K562 (cell line): Measurements from ENCODE around the gene ALAS2. TPM values are rescaled to one million over a fixed set of nuclear protein-coding genes. Genes with fewer than 3 reads are reported as not detected.
"Not testable (repeated sequence)": the region's sequence is repeated elsewhere in the genome, so short reads cannot be mapped to it uniquely, and the experiment has no call there.

ENCODE experiments used
- ATAC-seq: fragments of 200-7000 bp; cut with Tn5 transposase; 3 replicates; pipeline ENCODE4 v1.9.1; 2020; ENCODE audit warnings: moderate library complexity
- BruUV-seq: library from RNA; stranded (reverse); fragments of 400-500 nt; replicated peaks from 2 replicates; lab custom pipeline; 2021; lab: Mats Ljungman, UMichigan
- CTCF ChIA-PET: fragments of 300-600 bp; formaldehyde crosslinking; extraction: SDS; loops from one replicate; lab custom pipeline; 2021; ENCODE audit warnings: low intra/inter-chr PET ratio; lab: Yijun Ruan, JAX
- POLR2A ChIA-PET: fragments of 300-600, 350-650 bp; sonication (Branson Sonifier 250); formaldehyde crosslinking; extraction: SDS; loops from one replicate; lab custom pipeline; 2021; ENCODE audit warnings: antibody characterized with exemption, inconsistent platforms; lab: Yijun Ruan, JAX
- DNase-seq, 4 experiments: peaks; one replicate each; pipeline versions ENCODE4 v3.0.0 to v3.0.0-alpha.2; 2011 to 2018; ENCODE audit warnings: low spot score in 3 of 4, mixed read lengths in 3 of 4; ENCODE audit errors: extremely low read depth in 1 of 4
- FAIRE-seq: peaks from 2 replicates; lab custom pipeline; 2011; peaks lifted over from hg19 to GRCh38; lab: Jason Lieb, UNC
- H2AFZ ChIP-seq: 2 replicates; pipeline ENCODE4 v1.6.0; 2011; ENCODE audit warnings: low read depth, low read length, control low read depth, inconsistent platforms
- H3K27ac ChIP-seq: fragments of 200-600 bp; 3 replicates; pipeline ENCODE4 v1.8.0; 2011; ENCODE audit warnings: low read depth, mild to moderate bottlenecking, control low read depth, inconsistent platforms, low read length, moderate library complexity, mixed read lengths; ENCODE audit errors: extremely low read depth
- H3K27me3 ChIP-seq, 2 experiments: fragments of 300-600 bp in 1 of 2; 2 replicates in 1 of 2; 3 replicates in 1 of 2; pipeline versions ENCODE4 v1.6.0 to v1.8.0; 2011; ENCODE audit warnings: inconsistent platforms in 2 of 2, low read length in 2 of 2, mild to moderate bottlenecking in 1 of 2, mixed read lengths in 1 of 2, moderate library complexity in 1 of 2; ENCODE audit not compliant: control insufficient read depth in 2 of 2, insufficient read depth in 2 of 2
- H3K36me3 ChIP-seq: fragments of 300-600 bp; 3 replicates; pipeline ENCODE4 v1.8.0; 2011; ENCODE audit warnings: mild to moderate bottlenecking, low read length, inconsistent platforms; ENCODE audit not compliant: control insufficient read depth, insufficient read depth
- H3K4me1 ChIP-seq, 2 experiments: fragments of 200-600 bp in 1 of 2; replicated peaks in 1 of 2; 2 replicates in 1 of 2; 3 replicates in 1 of 2; pipeline versions ENCODE4 v1.5.1 to v1.8.0; 2011; ENCODE audit warnings: inconsistent platforms in 2 of 2, low read length in 2 of 2, mild to moderate bottlenecking in 1 of 2, mixed read lengths in 1 of 2, moderate library complexity in 1 of 2; ENCODE audit not compliant: control insufficient read depth in 2 of 2, insufficient read depth in 2 of 2
- H3K4me2 ChIP-seq: 2 replicates; pipeline ENCODE4 v1.6.1; 2011; ENCODE audit warnings: low read length, control low read depth, inconsistent platforms, mixed read lengths; ENCODE audit not compliant: insufficient read depth
- H3K4me3 ChIP-seq: fragments of 200-600 bp; sonication (generic), shearing (Covaris generic); 2 replicates; pipeline ENCODE4 v1.5.1; 2016; ENCODE audit warnings: control low read depth, inconsistent platforms
- H3K79me2 ChIP-seq: fragments of 200-600 bp; 3 replicates; pipeline ENCODE4 v1.8.0; 2011; ENCODE audit warnings: low read length, inconsistent platforms; ENCODE audit not compliant: control insufficient read depth, insufficient read depth
- H3K9ac ChIP-seq, 2 experiments: 2 replicates each; pipeline versions ENCODE4 v1.6.0 to v1.6.1; 2011; ENCODE audit warnings: low read depth in 2 of 2, low read length in 2 of 2, control low read depth in 1 of 2, inconsistent platforms in 1 of 2, mild to moderate bottlenecking in 1 of 2, mixed read lengths in 1 of 2; ENCODE audit not compliant: insufficient read depth in 1 of 2
- H3K9me1 ChIP-seq: one replicate; pipeline ENCODE4 v1.6.0; 2011; ENCODE audit warnings: inconsistent platforms, mild to moderate bottlenecking, low read length, moderate library complexity; ENCODE audit not compliant: control insufficient read depth, insufficient read depth
- H3K9me3 ChIP-seq: replicated peaks from 2 replicates; pipeline ENCODE4 v1.5.1; 2011; ENCODE audit warnings: low read depth, low read length, inconsistent platforms; ENCODE audit not compliant: control insufficient read depth, insufficient read depth
- H4K20me1 ChIP-seq: replicated peaks from 2 replicates; pipeline ENCODE4 v1.6.1; 2011; ENCODE audit warnings: low read length, inconsistent platforms, mixed read lengths; ENCODE audit not compliant: control insufficient read depth, insufficient read depth
- ATF3 ChIP-seq, 2 experiments: fragments of 450-650 bp in 1 of 2; sonication (generic) in 1 of 2; formaldehyde crosslinking in 1 of 2; IDR thresholded peaks in 1 of 2; conservative IDR thresholded peaks in 1 of 2; 2 replicates each; pipeline versions ENCODE4 v1.6.1 to v1.8.1; 2016 to 2023; ENCODE audit warnings: mild to moderate bottlenecking in 2 of 2, moderate library complexity in 2 of 2, inconsistent platforms in 1 of 2, missing genetic modification reagents in 1 of 2
- ATF7 ChIP-seq: fragments of 450-650 bp; IDR thresholded peaks from 2 replicates; pipeline ENCODE4 v1.7.1; 2014; ENCODE audit warnings: mild to moderate bottlenecking, moderate library complexity
- CEBPG ChIP-seq, 3 experiments: fragments of 200-800 bp in 1 of 3; sonication (Bioruptor generic) in 1 of 3; sonication (generic) in 1 of 3; formaldehyde crosslinking in 1 of 3; IDR thresholded peaks in 2 of 3; conservative IDR thresholded peaks in 1 of 3; 2 replicates each; pipeline versions ENCODE4 v1.6.1 to v1.8.0; 2016 to 2022; ENCODE audit warnings: missing compliant biosample characterization in 2 of 3, missing genetic modification characterization in 2 of 3, mild to moderate bottlenecking in 1 of 3, missing genetic modification reagents in 1 of 3
- KDM2B ChIP-seq: fragments of 250-450 bp; sonication (Bioruptor Pico); IDR thresholded peaks from 2 replicates; pipeline ENCODE4 v1.8.0; 2021; ENCODE audit warnings: mild to moderate bottlenecking, moderate library complexity
- ZNF146 ChIP-seq: IDR thresholded peaks from one replicate; pipeline ENCODE4 v1.6.1; 2018; ENCODE audit warnings: missing compliant biosample characterization; ENCODE audit not compliant: unreplicated experiment
- ZNF695 ChIP-seq: fragments of 450-650 bp; formaldehyde crosslinking; IDR thresholded peaks from 2 replicates; pipeline ENCODE4 v1.4.0; 2020; ENCODE audit warnings: mild to moderate bottlenecking, moderate library complexity
- WGBS: fragments of 100-300 bp; shearing (Covaris generic); methylation state at CpG from one replicate; pipeline ENCODE4 v1.1.6; 2016; ENCODE audit warnings: low coverage, mixed read lengths; ENCODE audit not compliant: insufficient coverage; ENCODE audit errors: missing lambda C conversion rate; 5-methylcytosine and 5-hydroxymethylcytosine counted together
- in situ Hi-C: fragments of 300-500 bp; cut with MboI; formaldehyde crosslinking; loops from 4 replicates; pipeline ENCODE4 v1.15.0; 2018; ENCODE audit warnings: inconsistent platforms, mixed read lengths
- intact Hi-C: fragments of 100-400 bp; cut with micrococcal nuclease; formaldehyde crosslinking; loops from 2 replicates; pipeline ENCODE4 v1.14.2; 2022
- polyA plus RNA-seq, 8 experiments: library from polyadenylated mRNA; depleted of rRNA in 4 of 8; stranded (reverse) in 5 of 8; unstranded in 3 of 8; fragments of >200 nt; fragmentation: Nextera tagmentation in 2 of 8; fragmentation: Illumina TruSeq in 1 of 8; extraction: Ambion mirVana in 2 of 8; extraction: Trizol in 1 of 8; gene quantifications; 2 replicates each; pipeline versions ENCODE4 v1.2.1 to v1.2.3, GENCODE V29; 2011 to 2014; ENCODE audit warnings: inconsistent platforms in 1 of 8, missing spikeins in 1 of 8
- total RNA-seq, 7 experiments: library from RNA; depleted of rRNA in 6 of 7; stranded (reverse); fragments of >200 nt in 6 of 7; fragmentation: Illumina TruSeq in 2 of 7; extraction: Trizol in 2 of 7; gene quantifications; 2 replicates each; pipeline versions ENCODE4 v1.2.1 to v1.2.3, GENCODE V29; 2011 to 2021; ENCODE audit warnings: low replicate concordance in 1 of 7

ALAS2 gene
- total and polyA plus RNA-seq, 9 of the 15 experiments (the other 6 are each of a cell fraction or from before 2014, with no cell fraction given): 14.6 to 101 (median 33.4) TPM

GRCh38 chrX:54991706-54992105, 39.1 kb downstream of the ALAS2 start (continued):
- no peak for TF ChIP-seq ZNF695 (CRISPR knock-in tag)

- H3K27ac ChIP-seq, H4K20me1 ChIP-seq, in situ Hi-C loops, H3K9ac ChIP-seq, ATAC-seq, H3K9me1 ChIP-seq, FAIRE-seq, H3K79me2 ChIP-seq, H3K9me3 ChIP-seq, H3K4me2 ChIP-seq, H2AFZ ChIP-seq, H3K27me3 ChIP-seq, DNase-seq, POLR2A ChIA-PET, H3K4me3 ChIP-seq, intact Hi-C loops, BruUV-seq, H3K36me3 ChIP-seq, H3K4me1 ChIP-seq, CTCF ChIA-PET: not testable (repeated sequence)
- TF ChIP-seq ZNF146 (CRISPR knock-in tag): peak; percentile 86
- 20% methylated on average over 2 of the region's 2 CpGs for WGBS
These were observed 47.5 kb downstream of the ALAS2 start for GRCh38 chrX:54983306-54983705.

DNA sequence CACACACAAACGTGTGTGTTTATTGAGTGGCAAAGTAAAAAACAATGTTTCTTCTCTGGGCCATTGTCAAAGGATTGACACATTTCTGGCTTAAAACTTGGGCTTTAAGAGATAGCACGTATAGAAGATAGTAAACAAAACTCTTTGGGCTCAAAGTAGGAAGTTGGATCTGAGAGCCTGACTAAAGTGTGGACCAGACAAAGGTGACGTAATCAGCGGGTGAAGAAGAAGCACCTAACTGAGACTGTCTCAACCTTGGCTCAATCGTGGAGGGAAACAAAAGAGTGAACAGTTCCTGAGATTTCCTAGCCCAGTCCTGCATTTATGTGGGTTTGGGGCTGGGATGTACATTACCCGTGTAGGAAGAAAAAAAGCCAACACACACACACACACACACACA, 50.4 kb downstream of the ALAS2 start:
- Histone ChIP-seq H3K9me1 (no peaks in the 10 kb centered on the region), H3K9me3 (no peaks in the 10 kb centered on the region), H3K27ac (no peak overlapping the region), H3K27me3 (no peaks in the 10 kb centered on the region), H3K36me3 (no peaks in the 10 kb centered on the region), H3K79me2 (no peaks in the 10 kb centered on the region), H3K4me2 (no peak overlapping the region), H3K4me3 (no peak overlapping the region), H3K9ac (no peak overlapping the region), H3K4me1 (no peaks in the 10 kb centered on the region), H2AFZ (0 out of 2 replicates have a peak overlapping the region, but pooled peaks have one; percentile 10), H4K20me1 (no peaks in the 10 kb centered on the region)
- no peak for ATAC-seq
- in situ Hi-C loops: no loop called here
- TF ChIP-seq ATF3 (IDR thresholded peaks at IDR 0.05) (peak; percentile 68), ATF3 (CRISPR knock-in tag; conservative IDR thresholded peaks at IDR 0.05) (no peak), CEBPG (CRISPR knock-in tag; IDR thresholded peaks at IDR 0.05) (no peak), CEBPG (tag; conservative IDR thresholded peaks at IDR 0.05 in 1 of 2, IDR thresholded peaks at IDR 0.05 in 1 of 2) (peak in 1 of 2 experiments; percentile 31; a peak in 1 of 4 replicates), KDM2B (no peak), ATF7 (peak; percentile 80)
- 15% methylated on average over 5 of the region's 6 CpGs for WGBS
- POLR2A ChIA-PET: no interaction called here
- no TSS peak for BruUV-seq
- FAIRE-seq: no peak
- intact Hi-C loops: no loop called here
- no peak for DNase-seq
- CTCF ChIA-PET: no interaction called here
